H9 (cell line): ENCODE measurements around the gene TSC2. TPM values are rescaled to one million over a fixed set of nuclear protein-coding genes. Genes with fewer than 3 reads are reported as not detected.

Experiments used
- DNase-seq: peaks from one replicate; pipeline ENCODE4 v3.0.0-alpha.2; 2017
- H2AFZ ChIP-seq: one replicate; pipeline ENCODE4 v1.6.1; 2013; ENCODE audit warnings: mild to moderate bottlenecking, low read length, control low read depth, moderate library complexity
- H2AK5ac ChIP-seq: 2 replicates; pipeline ENCODE4 v1.6.1; 2013; ENCODE audit warnings: low read length, control low read depth, mixed read lengths; ENCODE audit not compliant: insufficient read length
- H2BK120ac ChIP-seq: one replicate; pipeline ENCODE4 v1.6.1; 2013; ENCODE audit warnings: low read depth, mild to moderate bottlenecking, low read length, control low read depth, inconsistent platforms; ENCODE audit not compliant: poor library complexity, severe bottlenecking
- H2BK12ac ChIP-seq: 2 replicates; pipeline ENCODE4 v1.6.1; 2013; ENCODE audit warnings: low read length, control low read depth, mixed read lengths, low read depth; ENCODE audit not compliant: insufficient read length
- H2BK15ac ChIP-seq: 2 replicates; pipeline ENCODE4 v1.6.1; 2013; ENCODE audit warnings: low read depth, low read length, control low read depth
- H2BK20ac ChIP-seq: one replicate; pipeline ENCODE4 v1.6.1; 2013; ENCODE audit warnings: low read depth, mild to moderate bottlenecking, low read length, control low read depth, inconsistent platforms; ENCODE audit not compliant: poor library complexity, severe bottlenecking
- H2BK5ac ChIP-seq: 2 replicates; pipeline ENCODE4 v1.6.1; 2013; ENCODE audit warnings: low read length, control low read depth, mixed read lengths; ENCODE audit not compliant: insufficient read length
- H3K14ac ChIP-seq: 2 replicates; pipeline ENCODE4 v1.6.1; 2013; ENCODE audit warnings: low read length, control low read depth; ENCODE audit not compliant: insufficient read depth
- H3K18ac ChIP-seq: 2 replicates; pipeline ENCODE4 v1.6.1; 2013; ENCODE audit warnings: low read depth, mild to moderate bottlenecking, mixed read lengths, low read length, control low read depth; ENCODE audit not compliant: insufficient read length
- H3K23ac ChIP-seq: 2 replicates; pipeline ENCODE4 v1.6.1; 2013; ENCODE audit warnings: low read length, control low read depth, mixed read lengths, low read depth; ENCODE audit not compliant: insufficient read length
- H3K23me2 ChIP-seq: 2 replicates; pipeline ENCODE4 v1.6.1; 2013; ENCODE audit warnings: low read depth, mild to moderate bottlenecking, mixed read lengths, low read length, control low read depth; ENCODE audit not compliant: insufficient read length, poor library complexity, severe bottlenecking
- H3K27ac ChIP-seq: 2 replicates; pipeline ENCODE4 v1.5.1; 2013; ENCODE audit warnings: low read length, control low read depth, mixed read lengths, low read depth; ENCODE audit not compliant: insufficient read length
- H3K27me3 ChIP-seq: 2 replicates; pipeline ENCODE4 v1.6.1; 2013; ENCODE audit warnings: low read length, control low read depth, inconsistent platforms; ENCODE audit not compliant: insufficient read depth
- H3K4ac ChIP-seq: 2 replicates; pipeline ENCODE4 v1.6.1; 2013; ENCODE audit warnings: low read depth, mild to moderate bottlenecking, control low read depth, inconsistent platforms, low read length, moderate library complexity
- H3K4me1 ChIP-seq: 2 replicates; pipeline ENCODE4 v1.6.1; 2013; ENCODE audit warnings: low read length, control low read depth, inconsistent platforms; ENCODE audit not compliant: insufficient read depth
- H3K4me2 ChIP-seq: 2 replicates; pipeline ENCODE4 v1.6.1; 2013; ENCODE audit warnings: low read length, control low read depth, mixed read lengths; ENCODE audit not compliant: insufficient read length, insufficient read depth
- H3K56ac ChIP-seq: 2 replicates; pipeline ENCODE4 v1.6.1; 2013; ENCODE audit warnings: low read depth, mild to moderate bottlenecking, mixed read lengths, low read length, control low read depth; ENCODE audit not compliant: insufficient read length
- H3K79me1 ChIP-seq: 2 replicates; pipeline ENCODE4 v1.6.1; 2013; ENCODE audit warnings: low read depth, mild to moderate bottlenecking, moderate library complexity, low read length, control low read depth, inconsistent platforms; ENCODE audit not compliant: insufficient read depth, poor library complexity, severe bottlenecking
- H3K79me2 ChIP-seq: 2 replicates; pipeline ENCODE4 v1.6.1; 2013; ENCODE audit warnings: low read length, control low read depth, inconsistent platforms; ENCODE audit not compliant: insufficient read depth
- H3K9ac ChIP-seq: 2 replicates; pipeline ENCODE4 v1.6.1; 2013; ENCODE audit warnings: low read length, control low read depth, mixed read lengths; ENCODE audit not compliant: insufficient read length; ENCODE audit errors: extremely low read depth
- H3K9me3 ChIP-seq: one replicate; pipeline ENCODE4 v1.6.1; 2013; ENCODE audit warnings: low read depth, low read length, inconsistent platforms; ENCODE audit not compliant: control insufficient read depth
- H3T11ph ChIP-seq: one replicate; pipeline ENCODE4 v1.6.1; 2013; ENCODE audit warnings: mild to moderate bottlenecking, low read length, control low read depth, inconsistent platforms
- H4K20me1 ChIP-seq: one replicate; pipeline ENCODE4 v1.6.1; 2013; ENCODE audit not compliant: control insufficient read depth, insufficient read length, insufficient read depth
- H4K5ac ChIP-seq: 2 replicates; pipeline ENCODE4 v1.6.1; 2013; ENCODE audit warnings: low read depth, mild to moderate bottlenecking, mixed read lengths, low read length, control low read depth; ENCODE audit not compliant: insufficient read length
- H4K8ac ChIP-seq: replicated peaks from 2 replicates; pipeline ENCODE4 v1.6.1; 2013; ENCODE audit warnings: low read length, control low read depth, mixed read lengths, low read depth; ENCODE audit not compliant: insufficient read length
- H4K91ac ChIP-seq: 2 replicates; pipeline ENCODE4 v1.6.1; 2013; ENCODE audit warnings: low read depth, mild to moderate bottlenecking, moderate library complexity, mixed read lengths, low read length, control low read depth; ENCODE audit not compliant: insufficient read length
- H3K27ac Mint-ChIP-seq, 3 experiments: 2 replicates in 2 of 3; 3 replicates in 1 of 3; pipeline ENCODE4 v1.8.0; 2020 to 2021; ENCODE audit warnings: mixed read lengths in 3 of 3, mild to moderate bottlenecking in 1 of 3, moderate library complexity in 1 of 3
- H3K27me3 Mint-ChIP-seq: 2 replicates; pipeline ENCODE4 v1.8.0; 2021; ENCODE audit warnings: low read depth, mild to moderate bottlenecking, moderate library complexity, mixed read lengths
- H3K36me3 Mint-ChIP-seq, 3 experiments: 2 replicates in 2 of 3; 3 replicates in 1 of 3; pipeline ENCODE4 v1.8.0; 2020 to 2021; ENCODE audit warnings: low read depth in 3 of 3, mixed read lengths in 3 of 3; ENCODE audit not compliant: insufficient read depth in 1 of 3
- H3K4me1 Mint-ChIP-seq, 2 experiments: 2 replicates each; pipeline ENCODE4 v1.8.0; 2020; ENCODE audit warnings: mixed read lengths in 2 of 2
- H3K4me3 Mint-ChIP-seq, 2 experiments: 2 replicates in 1 of 2; 3 replicates in 1 of 2; pipeline ENCODE4 v1.8.0; 2020 to 2021; ENCODE audit warnings: mild to moderate bottlenecking in 2 of 2, mixed read lengths in 2 of 2, moderate library complexity in 1 of 2
- H3K9me3 Mint-ChIP-seq, 2 experiments: 2 replicates in 1 of 2; 3 replicates in 1 of 2; pipeline ENCODE4 v1.8.0; 2020; ENCODE audit warnings: mild to moderate bottlenecking in 2 of 2, mixed read lengths in 2 of 2, moderate library complexity in 1 of 2
- CTCF ChIP-seq: fragments of 200-600 bp; sonication (generic); conservative IDR thresholded peaks from 3 replicates; pipeline ENCODE4 v1.8.0; 2021; ENCODE audit warnings: antibody characterized with exemption, mild to moderate bottlenecking
- whole genome bisulfite sequencing: extraction: QIAGEN DNeasy Blood & Tissue Kit; methylation state at CpG from one replicate; pipeline ENCODE4 v1.1.7; 2013; ENCODE audit warnings: missing lambda C conversion rate, low lambda C conversion rate, mixed read lengths; ENCODE audit not compliant: insufficient read length; ENCODE audit errors: extremely low coverage; 5-methylcytosine and 5-hydroxymethylcytosine counted together
- total RNA-seq: library from RNA; stranded (reverse); gene quantifications from 2 replicates; pipeline ENCODE4 v1.2.1, GENCODE V29; 2021

The TSC2 gene
- total RNA-seq, 1 experiment from 2014 or later = 122 TPM

- H3K36me3 Mint-ChIP-seq = no peaks in the 10 kb centered on the region
- peak overlapping the region; percentile 71 to 84 for H3K4me3 Mint-ChIP-seq
- Histone ChIP-seq H3K14ac (no peak overlapping the region), H3K9me3 (no peaks in the 10 kb centered on the region), H3K27ac (no peak overlapping the region), H3K27me3 (peaks cover 7% of the 10 kb centered on the region; the same call in 1 of the 2 replicates), H4K5ac (no peak overlapping the region), H3K4me2 (peak overlapping the region; percentile 52), H2BK12ac (no peak overlapping the region), H2BK20ac (no peak overlapping the region), H3T11ph (no peak overlapping the region), H4K8ac (no peak overlapping the region), H3K18ac (no peak overlapping the region), H4K20me1 (no peaks in the 10 kb centered on the region), H2AK5ac (no peak overlapping the region), H3K56ac (no peak overlapping the region), H2BK5ac (no peak overlapping the region), H3K9ac (no peak overlapping the region), H2BK120ac (no peak overlapping the region), H4K91ac (no peak overlapping the region), H3K23ac (no peak overlapping the region), H3K79me1 (no peaks in the 10 kb centered on the region), H2BK15ac (no peak overlapping the region), H3K4ac (no peak overlapping the region), H2AFZ (no peak overlapping the region), H3K79me2 (no peaks in the 10 kb centered on the region), H3K23me2 (peaks cover 7% of the 10 kb centered on the region), H3K4me1 (no peaks in the 10 kb centered on the region; the same call in 1 of the 2 replicates)
- no peak for DNase-seq
- peaks cover 39% of the 10 kb centered on the region for H3K27me3 Mint-ChIP-seq
- H3K4me1 Mint-ChIP-seq = peaks cover 14 to 16% of the 10 kb centered on the region in 2 experiments
- TF ChIP-seq CTCF = no peak
- no peak overlapping the region for H3K27ac Mint-ChIP-seq
- no CpG with 5 or more reads among the region's 76 CpGs for WGBS
- peaks cover 0 to 3% of the 10 kb centered on the region in 2 experiments; a peak in 2 of 5 replicates for H3K9me3 Mint-ChIP-seq
Measured at GRCh38 chr16:2027024-2028010, 20.5 kb upstream of the TSC2 start.
